ENCODE measurements around the gene IFT20. TPM values are rescaled to one million over a fixed set of nuclear protein-coding genes. Genes with fewer than 3 reads are reported as not detected.

IFT20 gene
- total and polyA plus RNA-seq, 10 of the 15 experiments (the other 5 are each of a cell fraction or from before 2014, with no cell fraction given) = 9.4 to 38.2 (median 19.1) TPM

DNA sequence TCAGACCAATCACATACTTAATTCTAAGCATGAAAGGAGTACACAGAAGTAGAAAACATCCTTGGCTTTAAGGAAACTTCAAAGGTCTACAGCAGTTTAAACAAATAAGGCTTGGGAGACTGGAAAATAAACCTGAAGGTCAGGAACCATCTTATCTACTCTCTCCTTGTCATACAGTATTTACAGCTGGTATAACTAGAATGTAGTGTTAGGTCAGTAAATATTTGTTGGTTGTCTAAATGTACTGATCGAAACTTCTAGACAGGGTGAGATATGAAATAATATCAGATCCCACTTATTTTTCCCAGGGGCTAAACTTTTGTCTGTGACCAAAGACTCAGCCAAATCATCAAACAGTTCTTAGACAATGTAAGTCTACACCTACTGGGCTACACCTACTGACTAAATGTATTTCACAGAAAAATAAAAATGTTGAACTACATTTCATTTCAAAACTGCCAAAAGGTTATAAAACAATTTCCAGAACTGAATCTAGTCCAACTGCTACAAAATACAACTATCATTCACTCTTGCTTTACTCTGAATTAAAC lies 43.4 kb downstream of the IFT20 start (continued):
- no peak for TF ChIP-seq MEF2A (IDR thresholded peaks at IDR 0.05; ENCODE audit: insufficient read depth, low read depth, low read length)
- no peak for TF ChIP-seq CBFB (IDR thresholded peaks at IDR 0.05; ENCODE audit: low read depth)
- TF ChIP-seq SRF (IDR thresholded peaks at IDR 0.05; ENCODE audit: low read depth in 2 of 2, low read length in 2 of 2) = no peak

DNA sequence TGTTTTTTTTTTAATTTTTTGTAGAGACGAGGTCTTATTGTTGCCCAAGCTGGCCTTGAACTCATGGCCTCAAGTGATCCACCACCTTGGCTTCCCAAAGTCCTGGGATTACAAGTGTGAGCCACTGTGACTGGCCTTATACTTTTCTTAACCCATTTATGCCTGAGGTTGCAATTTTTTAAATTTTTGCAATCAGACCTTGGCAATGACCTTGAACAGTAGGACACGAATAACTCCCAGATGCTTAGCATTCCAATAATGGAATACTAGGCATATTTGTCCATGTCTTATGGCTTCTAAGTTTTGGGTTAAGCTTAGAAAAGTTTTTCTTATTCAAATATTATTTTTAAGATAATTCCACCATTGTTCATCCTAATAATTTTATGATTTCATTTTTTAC lies 44.6 kb downstream of the IFT20 start:
- Histone ChIP-seq H3K4me2 (ENCODE audit: control insufficient read depth, insufficient read depth) (no peak overlapping the region), H3K27me3 (replicated peaks in 1 of 2; ENCODE audit: control insufficient read depth in 2 of 2, insufficient read depth in 2 of 2, low read length in 1 of 2) (no peaks in the 10 kb centered on the region), H2AFZ (ENCODE audit: control insufficient read depth, low read depth, low read length) (no peak overlapping the region), H3K27ac (ENCODE audit: control insufficient read depth, insufficient read depth) (no peak overlapping the region), H3K4me3 (no peak overlapping the region), H3K79me2 (ENCODE audit: control insufficient read depth, insufficient read depth, low read length) (no peaks in the 10 kb centered on the region), H3K4me1 (ENCODE audit: control insufficient read depth, insufficient read depth, low read length) (no peaks in the 10 kb centered on the region; the same call in 1 of the 2 replicates), H4K20me1 (ENCODE audit: control insufficient read depth, insufficient read depth) (no peaks in the 10 kb centered on the region), H3K36me3 (ENCODE audit: control insufficient read depth in 2 of 2, insufficient read depth in 2 of 2, low read length in 1 of 2) (no peaks in the 10 kb centered on the region), H3K9me3 (replicated peaks; ENCODE audit: control insufficient read depth, insufficient read depth, low read length) (no peaks in the 10 kb centered on the region), H3K9ac (ENCODE audit: control insufficient read depth, insufficient read depth, low read length) (no peak overlapping the region)
- ChIA-PET POLR2A (no interaction called here), SMC1A (ENCODE audit: uncharacterized antibody, unreplicated experiment) (interaction anchor here (0.7 to 1.3 kb wide), 3 partner anchors 10 to 57 kb away, joined by 3 to 8 read pairs (median 3); no protein-coding TSS in a partner anchor), RAD21 (ENCODE audit: unreplicated experiment) (interaction anchor here (1.3 kb wide), 1 partner anchor 10 kb away, joined by 3 read pairs; no protein-coding TSS in a partner anchor), CTCF (interaction anchor here (0.8 to 1.3 kb wide), 2 partner anchors 29 to 126 kb away, joined by 3 to 4 read pairs; no protein-coding TSS in a partner anchor)
- in situ Hi-C loops (cut with MboI) (loop anchor here (5.0 kb wide), 1 partner anchor 52 kb away; no protein-coding TSS in a partner anchor), intact Hi-C loops (cut with micrococcal nuclease; ENCODE audit: unreplicated experiment) (no loop called here)
- WGBS (ENCODE audit: insufficient coverage, insufficient replicate concordance, low lambda C conversion rate, missing lambda C conversion rate) = 5% methylated on average over 2 of the region's 2 CpGs
- BruUV-seq (replicated peaks) = no TSS peak
- ATAC-seq = no peak
- FAIRE-seq = no peak
- DNase-seq (ENCODE audit: low read depth, low spot score) = no peak
- no peak for TF ChIP-seq POLR2AphosphoS5 (IDR thresholded peaks at IDR 0.05; ENCODE audit: low read length)

DNA sequence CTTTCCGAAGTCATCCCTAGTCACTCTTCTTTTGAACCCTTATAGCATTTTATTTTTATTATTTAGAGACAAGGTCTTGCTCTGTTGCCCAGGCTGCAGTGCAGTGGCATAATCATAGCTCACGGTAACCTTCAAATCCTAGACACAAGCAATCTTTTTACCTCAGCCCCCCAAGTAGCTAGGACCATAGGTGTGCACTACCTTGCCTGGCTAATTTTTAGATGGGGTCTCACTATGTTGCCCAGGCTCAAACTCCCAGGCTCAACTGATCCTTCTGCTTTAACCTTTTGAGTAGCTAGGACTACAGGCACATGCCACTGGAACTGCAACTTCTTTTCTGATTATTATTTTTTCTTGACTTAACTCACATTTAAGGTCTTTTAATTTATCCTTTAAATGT lies 49.3 kb downstream of the IFT20 start:
- ChIA-PET SMC1A (ENCODE audit: uncharacterized antibody, unreplicated experiment) (interaction anchor here (1.1 kb wide), 1 partner anchor 9 kb away, joined by 3 read pairs; no protein-coding TSS in a partner anchor), CTCF (interaction anchor here (0.8 kb wide), 1 partner anchor 8 kb away, joined by 3 read pairs; no protein-coding TSS in a partner anchor), RAD21 (ENCODE audit: unreplicated experiment) (no interaction called here), POLR2A (interaction anchor here (0.8 kb wide), 1 partner anchor 14 kb away, joined by 3 read pairs; no protein-coding TSS in a partner anchor)
- H3K36me3 ChIP-seq (ENCODE audit: control insufficient read depth in 2 of 2, insufficient read depth in 2 of 2, low read length in 1 of 2) = no peaks in the 10 kb centered on the region
- ATAC-seq (no peak), FAIRE-seq (no peak), DNase-seq (ENCODE audit: low read depth, low spot score) (no peak)
- no peak overlapping the region for H2AFZ ChIP-seq (ENCODE audit: control insufficient read depth, low read depth, low read length)
- H3K4me1 ChIP-seq (ENCODE audit: control insufficient read depth, insufficient read depth, low read length) = no peaks in the 10 kb centered on the region
- no peaks in the 10 kb centered on the region for H3K79me2 ChIP-seq (ENCODE audit: control insufficient read depth, insufficient read depth, low read length)
- H3K9ac ChIP-seq (ENCODE audit: control insufficient read depth, insufficient read depth, low read length) = no peak overlapping the region
- intact Hi-C loops (cut with micrococcal nuclease; ENCODE audit: unreplicated experiment) (no loop called here), in situ Hi-C loops (cut with MboI) (no loop called here)
- H4K20me1 ChIP-seq (ENCODE audit: control insufficient read depth, insufficient read depth) = no peaks in the 10 kb centered on the region
- no peak overlapping the region for H3K4me3 ChIP-seq
- BruUV-seq (replicated peaks) = no TSS peak
- H3K9me3 ChIP-seq (replicated peaks; ENCODE audit: control insufficient read depth, insufficient read depth, low read length) = no peaks in the 10 kb centered on the region
- H3K27ac ChIP-seq (ENCODE audit: control insufficient read depth, insufficient read depth) = no peak overlapping the region
- no peaks in the 10 kb centered on the region for H3K27me3 ChIP-seq (replicated peaks in 1 of 2; ENCODE audit: control insufficient read depth in 2 of 2, insufficient read depth in 2 of 2, low read length in 1 of 2)
- 21% methylated on average over 2 of the region's 2 CpGs for WGBS (ENCODE audit: insufficient coverage, insufficient replicate concordance, low lambda C conversion rate, missing lambda C conversion rate)
- H3K4me2 ChIP-seq (ENCODE audit: control insufficient read depth, insufficient read depth) = no peak overlapping the region
- no peak for TF ChIP-seq STAT1 (conservative IDR thresholded peaks at IDR 0.05)
- TF ChIP-seq FOXM1 (IDR thresholded peaks at IDR 0.05; ENCODE audit: low read depth, low read length) = no peak
- TF ChIP-seq RBBP5 (conservative IDR thresholded peaks at IDR 0.05) = no peak
- TF ChIP-seq, protein P1, sequence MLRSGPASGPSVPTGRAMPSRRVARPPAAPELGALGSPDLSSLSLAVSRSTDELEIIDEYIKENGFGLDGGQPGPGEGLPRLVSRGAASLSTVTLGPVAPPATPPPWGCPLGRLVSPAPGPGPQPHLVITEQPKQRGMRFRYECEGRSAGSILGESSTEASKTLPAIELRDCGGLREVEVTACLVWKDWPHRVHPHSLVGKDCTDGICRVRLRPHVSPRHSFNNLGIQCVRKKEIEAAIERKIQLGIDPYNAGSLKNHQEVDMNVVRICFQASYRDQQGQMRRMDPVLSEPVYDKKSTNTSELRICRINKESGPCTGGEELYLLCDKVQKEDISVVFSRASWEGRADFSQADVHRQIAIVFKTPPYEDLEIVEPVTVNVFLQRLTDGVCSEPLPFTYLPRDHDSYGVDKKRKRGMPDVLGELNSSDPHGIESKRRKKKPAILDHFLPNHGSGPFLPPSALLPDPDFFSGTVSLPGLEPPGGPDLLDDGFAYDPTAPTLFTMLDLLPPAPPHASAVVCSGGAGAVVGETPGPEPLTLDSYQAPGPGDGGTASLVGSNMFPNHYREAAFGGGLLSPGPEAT (IDR thresholded peaks at IDR 0.05; ENCODE audit: low read depth) = no peak
- TF ChIP-seq ETV6 (conservative IDR thresholded peaks at IDR 0.05 in 1 of 2, IDR thresholded peaks at IDR 0.05 in 1 of 2; ENCODE audit: borderline replicate concordance in 1 of 2, low read depth in 1 of 2) = no peak
- TF ChIP-seq, protein P2, sequence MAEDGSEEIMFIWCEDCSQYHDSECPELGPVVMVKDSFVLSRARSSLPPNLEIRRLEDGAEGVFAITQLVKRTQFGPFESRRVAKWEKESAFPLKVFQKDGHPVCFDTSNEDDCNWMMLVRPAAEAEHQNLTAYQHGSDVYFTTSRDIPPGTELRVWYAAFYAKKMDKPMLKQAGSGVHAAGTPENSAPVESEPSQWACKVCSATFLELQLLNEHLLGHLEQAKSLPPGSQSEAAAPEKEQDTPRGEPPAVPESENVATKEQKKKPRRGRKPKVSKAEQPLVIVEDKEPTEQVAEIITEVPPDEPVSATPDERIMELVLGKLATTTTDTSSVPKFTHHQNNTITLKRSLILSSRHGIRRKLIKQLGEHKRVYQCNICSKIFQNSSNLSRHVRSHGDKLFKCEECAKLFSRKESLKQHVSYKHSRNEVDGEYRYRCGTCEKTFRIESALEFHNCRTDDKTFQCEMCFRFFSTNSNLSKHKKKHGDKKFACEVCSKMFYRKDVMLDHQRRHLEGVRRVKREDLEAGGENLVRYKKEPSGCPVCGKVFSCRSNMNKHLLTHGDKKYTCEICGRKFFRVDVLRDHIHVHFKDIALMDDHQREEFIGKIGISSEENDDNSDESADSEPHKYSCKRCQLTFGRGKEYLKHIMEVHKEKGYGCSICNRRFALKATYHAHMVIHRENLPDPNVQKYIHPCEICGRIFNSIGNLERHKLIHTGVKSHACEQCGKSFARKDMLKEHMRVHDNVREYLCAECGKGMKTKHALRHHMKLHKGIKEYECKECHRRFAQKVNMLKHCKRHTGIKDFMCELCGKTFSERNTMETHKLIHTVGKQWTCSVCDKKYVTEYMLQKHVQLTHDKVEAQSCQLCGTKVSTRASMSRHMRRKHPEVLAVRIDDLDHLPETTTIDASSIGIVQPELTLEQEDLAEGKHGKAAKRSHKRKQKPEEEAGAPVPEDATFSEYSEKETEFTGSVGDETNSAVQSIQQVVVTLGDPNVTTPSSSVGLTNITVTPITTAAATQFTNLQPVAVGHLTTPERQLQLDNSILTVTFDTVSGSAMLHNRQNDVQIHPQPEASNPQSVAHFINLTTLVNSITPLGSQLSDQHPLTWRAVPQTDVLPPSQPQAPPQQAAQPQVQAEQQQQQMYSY (CRISPR knock-in tag; IDR thresholded peaks at IDR 0.05) = no peak
